ENCODE measurements around the gene ZNF516. TPM values are rescaled to one million over a fixed set of nuclear protein-coding genes. Genes with fewer than 3 reads are reported as not detected.

Gene ZNF516
- total and polyA plus RNA-seq, 2 of the 13 experiments (the other 11 are each of a cell fraction or from before 2014, with no cell fraction given) = 16.6 to 18.7 TPM

- POLR2A ChIA-PET = no interaction called here
Observed at GRCh38 chr18:76380127-76380729, 114.8 kb downstream of the ZNF516 start.

More at GRCh38 chr18:76380127-76380729, 114.8 kb downstream of the ZNF516 start:
- Histone ChIP-seq H3K4me1 (ENCODE audit: insufficient read depth, low read length) (peaks cover 25% of the 10 kb centered on the region), H3K36me3 (replicated peaks in 1 of 2; ENCODE audit: control insufficient read depth in 1 of 2, insufficient read depth in 2 of 2, low read length in 2 of 2) (peaks cover 22 to 42% of the 10 kb centered on the region in 2 experiments), H3K79me2 (ENCODE audit: insufficient read depth, low read length) (peaks cover 21% of the 10 kb centered on the region), H3K4me2 (ENCODE audit: low read depth, low read length) (no peak overlapping the region), H3K27me3 (ENCODE audit: control insufficient read depth in 1 of 2, insufficient read depth in 2 of 2, low read length in 2 of 2) (no peaks in the 10 kb centered on the region; a peak in 1 of 5 replicates), H4K20me1 (ENCODE audit: insufficient read depth, low read length) (peaks cover 34% of the 10 kb centered on the region), H2AFZ (ENCODE audit: low read length) (no peak overlapping the region), H3K4me3 (replicated peaks in 1 of 3; ENCODE audit: insufficient read depth in 1 of 3, low read depth in 2 of 3, low read length in 3 of 3) (no peak overlapping the region), H3K9ac (ENCODE audit: insufficient read depth, low read depth, low read length) (no peak overlapping the region), H3K9me3 (ENCODE audit: low read length) (no peaks in the 10 kb centered on the region), H3K27ac (ENCODE audit: extremely low read length, insufficient read depth, low read length) (no peak overlapping the region)
- no peak for DNase-seq (ENCODE audit: low spot score)
- in situ Hi-C loops (cut with HindIII; ENCODE audit: extremely low pct_ligation_motif_present, low pct_unique_long_range_greater_than_20kb) = no loop called here
- 93% methylated on average over 19 of the region's 19 CpGs for WGBS (ENCODE audit: low lambda C conversion rate)
- no peak for TF ChIP-seq ZNF615 (CRISPR knock-in tag; IDR thresholded peaks at IDR 0.05; ENCODE audit: borderline replicate concordance)
- TF ChIP-seq ARHGAP35 (CRISPR knock-in tag; IDR thresholded peaks at IDR 0.05; ENCODE audit: borderline replicate concordance) = no peak
- TF ChIP-seq, protein P1, sequence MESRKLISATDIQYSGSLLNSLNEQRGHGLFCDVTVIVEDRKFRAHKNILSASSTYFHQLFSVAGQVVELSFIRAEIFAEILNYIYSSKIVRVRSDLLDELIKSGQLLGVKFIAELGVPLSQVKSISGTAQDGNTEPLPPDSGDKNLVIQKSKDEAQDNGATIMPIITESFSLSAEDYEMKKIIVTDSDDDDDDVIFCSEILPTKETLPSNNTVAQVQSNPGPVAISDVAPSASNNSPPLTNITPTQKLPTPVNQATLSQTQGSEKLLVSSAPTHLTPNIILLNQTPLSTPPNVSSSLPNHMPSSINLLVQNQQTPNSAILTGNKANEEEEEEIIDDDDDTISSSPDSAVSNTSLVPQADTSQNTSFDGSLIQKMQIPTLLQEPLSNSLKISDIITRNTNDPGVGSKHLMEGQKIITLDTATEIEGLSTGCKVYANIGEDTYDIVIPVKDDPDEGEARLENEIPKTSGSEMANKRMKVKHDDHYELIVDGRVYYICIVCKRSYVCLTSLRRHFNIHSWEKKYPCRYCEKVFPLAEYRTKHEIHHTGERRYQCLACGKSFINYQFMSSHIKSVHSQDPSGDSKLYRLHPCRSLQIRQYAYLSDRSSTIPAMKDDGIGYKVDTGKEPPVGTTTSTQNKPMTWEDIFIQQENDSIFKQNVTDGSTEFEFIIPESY (CRISPR knock-in tag; IDR thresholded peaks at IDR 0.05) = no peak
- no peak for TF ChIP-seq RAD51 (IDR thresholded peaks at IDR 0.05; ENCODE audit: borderline replicate concordance)
- no peak for TF ChIP-seq SPEN (CRISPR knock-in tag; IDR thresholded peaks at IDR 0.05; ENCODE audit: low read depth)
- TF ChIP-seq ZNF607 (CRISPR knock-in tag; IDR thresholded peaks at IDR 0.05; ENCODE audit: borderline replicate concordance) = no peak
- TF ChIP-seq TP53 (CRISPR knock-in tag; conservative IDR thresholded peaks at IDR 0.05) = no peak
- no peak for TF ChIP-seq SOX13 (IDR thresholded peaks at IDR 0.05)
- TF ChIP-seq SOX13 (CRISPR knock-in tag; conservative IDR thresholded peaks at IDR 0.05 in 1 of 2, IDR thresholded peaks at IDR 0.05 in 1 of 2) = no peak
- TF ChIP-seq ZNF598 (CRISPR knock-in tag; IDR thresholded peaks at IDR 0.05; ENCODE audit: borderline replicate concordance) = no peak
- TF ChIP-seq ZNF317 (CRISPR knock-in tag; IDR thresholded peaks at IDR 0.05) = no peak
- no peak for TF ChIP-seq FOXA3 (CRISPR knock-in tag; IDR thresholded peaks at IDR 0.05)
- no peak for TF ChIP-seq ZNF577 (CRISPR knock-in tag; IDR thresholded peaks at IDR 0.05; ENCODE audit: borderline replicate concordance, low read depth)
- no peak for TF ChIP-seq DZIP1 (CRISPR knock-in tag; IDR thresholded peaks at IDR 0.05)
- no peak for TF ChIP-seq KMT2A (CRISPR knock-in tag; IDR thresholded peaks at IDR 0.05)
- no peak for TF ChIP-seq ZNF530 (CRISPR knock-in tag; IDR thresholded peaks at IDR 0.05; ENCODE audit: low read depth)
- CTCF ChIA-PET (ENCODE audit: low intra/inter-chr PET ratio, low total read pairs) = no interaction called here
- no peak for ATAC-seq
- intact Hi-C loops (cut with micrococcal nuclease; ENCODE audit: unreplicated experiment) = no loop called here
- FAIRE-seq = no peak
- BruUV-seq (replicated peaks) = no TSS peak
